BLaER1 treated with 17β-estradiol and CSF1 and Interleukin-3, amounts not matched to agents 10 nM and 100 nM (cell line): Measurements from ENCODE around the gene EFHD1.

Experiments
- H3K27ac ChIP-seq, 11 experiments: shearing (Covaris generic); formaldehyde crosslinking; 2 replicates each; pipeline ENCODE4 v1.8.1; 2022
- H3K27me3 ChIP-seq, 11 experiments: shearing (Covaris generic); formaldehyde crosslinking; 2 replicates each; pipeline ENCODE4 v1.8.1; 2022
- H3K36me3 ChIP-seq, 11 experiments: shearing (Covaris generic); formaldehyde crosslinking; 2 replicates each; pipeline ENCODE4 v1.8.1; 2022
- H3K4me1 ChIP-seq, 10 experiments: shearing (Covaris generic); formaldehyde crosslinking; 2 replicates each; pipeline ENCODE4 v1.8.1; 2022
- H3K4me2 ChIP-seq, 11 experiments: shearing (Covaris generic); formaldehyde crosslinking; 2 replicates each; pipeline ENCODE4 v1.8.1; 2022
- H3K4me3 ChIP-seq, 10 experiments: shearing (Covaris generic); formaldehyde crosslinking; 2 replicates each; pipeline ENCODE4 v1.8.1; 2022
- H3K9ac ChIP-seq, 11 experiments: shearing (Covaris generic); formaldehyde crosslinking; 2 replicates each; pipeline ENCODE4 v1.8.1; 2022
- H3K9me3 ChIP-seq, 11 experiments: shearing (Covaris generic); formaldehyde crosslinking; replicated peaks in 1 of 11; 2 replicates each; pipeline ENCODE4 v1.8.1; 2022
- H4K20me1 ChIP-seq, 11 experiments: shearing (Covaris generic); formaldehyde crosslinking; 2 replicates each; pipeline ENCODE4 v1.8.1; 2022
- Cebpa-rat ChIP-seq, 11 experiments: shearing (Covaris generic); IDR thresholded peaks; 2 replicates each; pipeline ENCODE4 v1.8.1; 2022

The EFHD1 gene

GRCh38 chr2:232611061-232611460 is 22.3 kb upstream of the EFHD1 start:
- Histone ChIP-seq H3K27ac (no peak overlapping the region), H3K27me3 (no peaks in the 10 kb centered on the region), H3K4me1 (peaks cover 0 to 5% (median 3%) of the 10 kb centered on the region in 10 experiments; a peak in 4 of 20 replicates), H3K4me2 (no peak overlapping the region), H3K9ac (no peak overlapping the region), H3K9me3 (no peaks in the 10 kb centered on the region), H3K36me3 (no peaks in the 10 kb centered on the region), H3K4me3 (no peak overlapping the region), H4K20me1 (no peaks in the 10 kb centered on the region)
- no peak for TF ChIP-seq Cebpa-rat (IDR thresholded peaks at IDR 0.05)

GRCh38 chr2:232611559-232612218 is 21.7 kb upstream of the EFHD1 start:
- H3K36me3 ChIP-seq: no peaks in the 10 kb centered on the region
- H3K27me3 ChIP-seq: no peaks in the 10 kb centered on the region
- H3K4me3 ChIP-seq: no peak overlapping the region
- H3K9me3 ChIP-seq: no peaks in the 10 kb centered on the region
- H3K4me2 ChIP-seq: no peak overlapping the region
- H4K20me1 ChIP-seq: no peaks in the 10 kb centered on the region
- H3K4me1 ChIP-seq: no peaks in the 10 kb centered on the region
- H3K9ac ChIP-seq: no peak overlapping the region
- H3K27ac ChIP-seq: no peak overlapping the region
- TF ChIP-seq Cebpa-rat (IDR thresholded peaks at IDR 0.05): no peak

DNA sequence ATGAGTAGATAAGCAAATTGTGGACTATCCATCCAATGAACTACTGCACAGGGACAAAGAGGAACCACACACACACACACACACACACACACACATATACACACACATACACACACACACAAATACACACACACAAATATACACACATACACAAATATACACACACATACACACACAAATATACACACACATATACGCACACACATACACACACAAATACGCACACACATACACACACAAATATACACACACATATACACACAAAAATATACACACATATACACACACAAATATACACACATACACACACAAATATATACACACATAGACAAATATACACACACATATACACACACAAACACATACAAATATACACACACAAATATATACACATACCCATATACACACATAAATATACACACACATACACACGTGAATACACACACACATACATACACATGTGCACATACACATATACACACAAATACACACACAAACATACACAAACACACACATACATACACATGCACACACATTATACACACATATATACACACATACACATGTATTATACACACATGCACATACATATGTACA is 19.8 kb upstream of the EFHD1 start:
- H3K4me2 ChIP-seq: no peak overlapping the region
- no peak overlapping the region for H3K4me3 ChIP-seq
- no peak for TF ChIP-seq Cebpa-rat (IDR thresholded peaks at IDR 0.05)
- no peaks in the 10 kb centered on the region for H3K9me3 ChIP-seq
- no peaks in the 10 kb centered on the region for H3K36me3 ChIP-seq
- no peak overlapping the region for H3K9ac ChIP-seq
- H3K27me3 ChIP-seq: no peaks in the 10 kb centered on the region
- no peaks in the 10 kb centered on the region for H4K20me1 ChIP-seq
- H3K27ac ChIP-seq: no peak overlapping the region
- H3K4me1 ChIP-seq: no peaks in the 10 kb centered on the region

DNA sequence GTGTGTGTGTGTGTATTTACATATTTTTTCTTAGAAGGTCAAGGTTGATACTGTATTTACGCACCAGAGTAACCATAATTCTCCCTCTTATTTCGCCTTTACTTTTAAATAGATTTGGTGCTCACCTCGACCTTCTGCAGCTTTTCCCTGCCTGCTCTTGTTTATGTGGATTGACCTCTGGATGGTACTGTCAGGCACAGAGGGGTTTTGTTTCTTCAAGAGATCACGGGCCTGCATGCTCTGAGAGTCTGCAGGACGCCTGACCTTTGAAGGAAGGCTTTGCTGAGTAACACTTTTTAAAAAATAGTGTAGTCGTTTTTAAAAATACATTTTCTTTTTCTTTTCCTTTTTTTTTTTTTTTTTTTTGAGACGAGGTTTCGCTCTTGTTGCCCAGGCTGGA is 18.1 kb upstream of the EFHD1 start:
- TF ChIP-seq Cebpa-rat (IDR thresholded peaks at IDR 0.05): no peak
- Histone ChIP-seq H3K4me3 (no peak overlapping the region), H3K9ac (no peak overlapping the region), H3K36me3 (no peaks in the 10 kb centered on the region), H3K9me3 (no peaks in the 10 kb centered on the region), H3K4me2 (no peak overlapping the region), H3K4me1 (no peaks in the 10 kb centered on the region), H4K20me1 (no peaks in the 10 kb centered on the region), H3K27ac (no peak overlapping the region), H3K27me3 (no peaks in the 10 kb centered on the region)

DNA sequence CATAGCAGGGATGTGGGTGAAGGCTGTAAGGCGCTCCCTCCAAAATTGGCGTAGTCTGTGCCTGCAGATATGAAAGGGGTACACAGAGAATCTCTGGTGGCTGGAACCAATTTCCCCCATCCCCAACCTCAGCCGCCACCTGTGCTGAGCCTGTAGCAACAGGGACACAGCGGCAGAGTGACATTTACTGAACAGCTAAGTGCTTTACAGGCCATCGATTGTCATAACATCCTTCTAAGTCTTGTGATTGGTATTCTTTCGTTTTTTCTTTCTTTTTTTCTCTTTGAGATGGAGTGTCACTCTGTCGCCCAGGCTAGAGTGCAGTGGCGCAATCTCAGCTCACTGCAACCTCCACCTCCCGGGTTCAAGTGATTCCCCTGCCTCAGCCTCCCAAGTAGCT is 12.2 kb upstream of the EFHD1 start:
- no peak for TF ChIP-seq Cebpa-rat (IDR thresholded peaks at IDR 0.05)
- no peak overlapping the region for H3K9ac ChIP-seq
- no peaks in the 10 kb centered on the region for H4K20me1 ChIP-seq
- no peaks in the 10 kb centered on the region for H3K9me3 ChIP-seq
- no peak overlapping the region for H3K4me3 ChIP-seq
- no peaks in the 10 kb centered on the region for H3K4me1 ChIP-seq
- H3K4me2 ChIP-seq: no peak overlapping the region
- no peaks in the 10 kb centered on the region for H3K27me3 ChIP-seq
- H3K36me3 ChIP-seq: no peaks in the 10 kb centered on the region
- no peak overlapping the region for H3K27ac ChIP-seq

DNA sequence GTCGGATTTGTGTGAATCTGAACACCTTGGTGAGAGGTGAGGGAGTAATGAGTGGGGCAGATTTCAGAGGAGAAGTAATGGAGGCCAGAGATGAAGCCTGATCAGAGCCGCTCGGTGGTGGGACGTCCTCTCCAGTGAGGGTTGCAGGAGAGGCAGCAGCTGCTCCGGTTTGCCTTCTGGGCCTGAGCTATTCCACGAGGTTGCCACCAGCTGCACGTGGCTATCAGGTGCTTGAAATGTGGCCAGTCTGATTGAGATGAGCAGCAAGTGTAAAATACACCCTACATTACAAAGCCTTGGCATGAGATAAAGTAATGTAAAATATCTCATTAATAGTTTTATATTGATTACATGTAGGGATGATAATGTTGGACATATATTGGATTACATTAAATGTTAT is 10.8 kb upstream of the EFHD1 start:
- TF ChIP-seq Cebpa-rat (IDR thresholded peaks at IDR 0.05): no peak
- Histone ChIP-seq H3K9me3 (no peaks in the 10 kb centered on the region), H3K4me2 (no peak overlapping the region), H3K4me3 (no peak overlapping the region), H3K27me3 (no peaks in the 10 kb centered on the region), H3K27ac (no peak overlapping the region), H4K20me1 (no peaks in the 10 kb centered on the region), H3K36me3 (no peaks in the 10 kb centered on the region), H3K4me1 (no peaks in the 10 kb centered on the region), H3K9ac (no peak overlapping the region)

- H3K4me2 ChIP-seq: no peak overlapping the region
- no peaks in the 10 kb centered on the region for H3K27me3 ChIP-seq
- no peak overlapping the region for H3K27ac ChIP-seq
- no peaks in the 10 kb centered on the region for H3K9me3 ChIP-seq
- no peak overlapping the region for H3K9ac ChIP-seq
- no peaks in the 10 kb centered on the region for H4K20me1 ChIP-seq
- no peaks in the 10 kb centered on the region for H3K4me1 ChIP-seq
- TF ChIP-seq Cebpa-rat (IDR thresholded peaks at IDR 0.05): no peak
- no peak overlapping the region for H3K4me3 ChIP-seq
- no peaks in the 10 kb centered on the region for H3K36me3 ChIP-seq
Measured at GRCh38 chr2:232623768-232624765, 9.3 kb upstream of the EFHD1 start.

DNA sequence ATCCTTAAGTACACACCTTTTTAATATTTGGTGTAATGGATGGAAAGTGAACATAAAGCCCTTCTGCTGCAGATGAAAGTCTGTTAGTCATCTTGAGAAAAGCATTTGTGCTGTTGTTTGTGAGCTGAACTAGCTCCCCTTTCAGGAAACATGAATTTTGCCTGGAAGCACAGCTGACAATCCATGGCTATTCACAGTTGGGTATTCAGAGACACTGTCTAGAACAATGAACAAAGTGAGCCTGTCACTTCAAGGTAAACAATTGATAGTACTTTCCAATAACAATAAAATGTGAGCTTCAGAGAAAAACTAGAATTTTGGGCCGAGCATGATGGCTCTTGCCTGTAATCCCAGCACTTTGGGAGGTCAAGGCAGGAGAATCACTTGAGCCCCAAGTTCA is 6.8 kb upstream of the EFHD1 start:
- Histone ChIP-seq H3K4me3 (no peak overlapping the region), H3K27ac (no peak overlapping the region), H3K4me1 (no peaks in the 10 kb centered on the region), H4K20me1 (no peaks in the 10 kb centered on the region), H3K27me3 (peaks cover 7 to 15% (median 9%) of the 10 kb centered on the region in 11 experiments), H3K36me3 (no peaks in the 10 kb centered on the region), H3K9me3 (no peaks in the 10 kb centered on the region), H3K9ac (no peak overlapping the region), H3K4me2 (no peak overlapping the region)
- TF ChIP-seq Cebpa-rat (IDR thresholded peaks at IDR 0.05): no peak

GRCh38 chr2:232628466-232629128 is 4.8 kb upstream of the EFHD1 start:
- Histone ChIP-seq H3K4me1 (peaks cover 0 to 12% (median 9%) of the 10 kb centered on the region in 10 experiments; a peak in 15 of 20 replicates), H3K9me3 (no peaks in the 10 kb centered on the region), H3K27me3 (peaks cover 27 to 35% (median 29%) of the 10 kb centered on the region in 11 experiments), H3K36me3 (no peaks in the 10 kb centered on the region), H3K4me2 (no peak overlapping the region), H4K20me1 (peaks cover 0 to 15% (median 2%) of the 10 kb centered on the region in 11 experiments; a peak in 6 of 22 replicates), H3K4me3 (no peak overlapping the region), H3K9ac (no peak overlapping the region), H3K27ac (no peak overlapping the region)
- TF ChIP-seq Cebpa-rat (IDR thresholded peaks at IDR 0.05): no peak
